ENCODE results near the gene S1PR4.
"Not testable (repeated sequence)": the region's sequence is repeated elsewhere in the genome, so short reads cannot be mapped to it uniquely, and the experiment has no call there.

S1PR4 gene

GRCh38 chr19:3153286-3154230 is 25.0 kb upstream of the S1PR4 start:
- H3K27ac ChIP-seq, result no peak overlapping the region
- TF ChIP-seq CTCF (conservative IDR thresholded peaks at IDR 0.05), result no peak

- H3K27ac ChIP-seq, result not testable (repeated sequence)
These were observed 24.1 kb upstream of the S1PR4 start for GRCh38 chr19:3154447-3154846.

GRCh38 chr19:3154957-3155736 is 23.4 kb upstream of the S1PR4 start:
- TF ChIP-seq CTCF (conservative IDR thresholded peaks at IDR 0.05), result no peak
- no peak overlapping the region for H3K27ac ChIP-seq

GRCh38 chr19:3157096-3157845 is 21.3 kb upstream of the S1PR4 start:
- no peak for TF ChIP-seq CTCF (conservative IDR thresholded peaks at IDR 0.05)
- no peak overlapping the region for H3K27ac ChIP-seq

GRCh38 chr19:3159565-3159964 is 19.0 kb upstream of the S1PR4 start:
- no peak overlapping the region for H3K27ac ChIP-seq
- TF ChIP-seq CTCF (conservative IDR thresholded peaks at IDR 0.05), result no peak

- no peak overlapping the region for H3K27ac ChIP-seq
- no peak for TF ChIP-seq CTCF (conservative IDR thresholded peaks at IDR 0.05)
These were observed 18.4 kb upstream of the S1PR4 start for GRCh38 chr19:3160219-3160618.

GRCh38 chr19:3161453-3161852 is 17.1 kb upstream of the S1PR4 start:
- no peak overlapping the region for H3K27ac ChIP-seq
- TF ChIP-seq CTCF (conservative IDR thresholded peaks at IDR 0.05), result no peak

Measured in VCaP (cell line).